GM12801 (cell line): ENCODE results near the gene MYLK.

Experiments
- CTCF ChIP-seq: IDR thresholded peaks from one replicate; pipeline ENCODE4 v1.5.1; 2011; ENCODE audit warnings: control low read depth; ENCODE audit not compliant: insufficient read length; ENCODE audit errors: extremely low read depth

Gene MYLK

GRCh38 chr3:123652342-123652984 is 231.7 kb downstream of the MYLK start:
- TF ChIP-seq CTCF: no peak

DNA sequence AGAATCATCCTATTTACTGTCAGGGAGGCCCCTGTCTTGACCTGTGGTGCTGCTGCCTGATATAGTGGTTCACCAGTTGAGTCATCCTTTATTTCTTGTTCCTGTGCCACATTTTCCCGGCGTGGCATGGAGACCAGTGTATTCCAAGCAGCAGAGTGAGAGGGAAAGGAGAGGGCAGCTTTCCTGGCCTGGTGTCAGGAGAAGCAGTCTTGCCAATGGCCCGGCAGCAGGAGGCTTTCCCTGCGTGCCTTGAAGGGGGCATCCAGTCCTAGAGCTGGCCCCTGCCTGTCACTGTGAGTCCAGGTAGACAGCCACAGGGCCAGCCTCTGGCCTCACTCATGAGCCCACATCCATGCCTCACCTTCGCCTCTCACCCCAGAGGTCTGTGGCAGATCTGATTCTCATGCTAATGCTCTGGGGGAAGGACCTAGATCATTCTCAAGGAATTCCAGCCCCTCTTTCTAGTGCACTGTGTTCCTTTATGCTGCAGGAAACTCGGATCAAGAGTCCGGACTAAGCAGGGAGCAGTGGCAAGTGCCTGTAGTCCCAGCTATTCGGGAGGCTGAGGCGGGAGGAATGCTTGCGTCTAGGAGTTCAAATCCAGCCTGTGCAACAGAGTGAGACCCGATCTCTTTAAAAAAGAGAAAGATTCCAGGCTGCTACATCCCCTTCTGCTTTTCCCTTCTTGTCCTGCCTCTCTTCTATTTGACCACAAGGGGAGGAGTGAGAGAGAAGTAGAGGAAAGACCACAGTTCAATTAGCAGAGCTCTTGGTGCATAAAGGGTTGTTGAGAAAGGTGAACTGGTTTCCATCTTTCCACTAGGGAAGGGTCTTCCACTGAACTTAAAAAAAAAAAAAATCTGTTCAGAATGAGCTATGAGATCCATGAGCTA is 232.4 kb downstream of the MYLK start:
- no peak for TF ChIP-seq CTCF

GRCh38 chr3:123650101-123650500 is 234.0 kb downstream of the MYLK start:
- TF ChIP-seq CTCF: no peak

- no peak for TF ChIP-seq CTCF
Measured at GRCh38 chr3:123648696-123649405, 235.3 kb downstream of the MYLK start.

DNA sequence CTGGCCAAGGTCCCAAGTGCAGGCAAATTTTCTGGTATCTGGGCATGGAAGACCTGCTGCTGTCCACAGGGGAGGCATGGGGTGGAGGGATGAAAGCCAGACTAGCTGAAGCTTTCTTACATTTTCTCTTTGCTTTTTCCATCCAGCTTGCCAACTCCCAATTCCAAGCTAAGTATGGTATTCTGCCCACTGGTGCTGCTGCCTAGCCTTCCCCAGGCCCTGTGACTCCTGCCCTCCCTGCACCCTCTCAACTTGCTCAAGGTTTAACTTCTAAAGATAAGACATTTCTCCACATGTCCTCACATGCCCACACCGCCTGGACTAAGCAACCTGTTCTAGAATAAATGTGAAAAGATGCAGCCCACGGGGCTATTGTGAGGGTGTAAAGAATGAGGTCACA is 239.8 kb downstream of the MYLK start:
- TF ChIP-seq CTCF: no peak

DNA sequence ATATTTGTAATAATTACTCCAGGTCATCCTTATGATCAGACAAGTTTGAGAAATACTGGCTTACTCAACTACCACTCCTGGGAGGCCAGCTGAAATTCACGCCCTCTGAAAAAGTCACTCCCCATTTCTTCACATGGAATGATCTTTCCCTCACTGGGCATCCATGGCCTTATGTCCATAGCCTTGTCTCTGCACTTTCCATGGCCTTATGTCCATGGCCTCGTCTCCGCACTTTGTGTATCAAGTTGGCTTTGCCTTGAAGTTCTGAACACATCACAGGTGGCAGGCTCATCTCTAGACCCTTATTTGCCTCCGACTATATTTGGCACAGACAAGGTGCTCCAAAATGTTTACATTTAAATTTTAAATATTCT is 241.2 kb downstream of the MYLK start:
- no peak for TF ChIP-seq CTCF
